H1 (cell line): ENCODE results near the gene ZDHHC1. TPM values are rescaled to one million over a fixed set of nuclear protein-coding genes. Genes with fewer than 3 reads are reported as not detected.

Experiments used
- CTCF ChIA-PET: fragments of 300-600 bp; sonication (Branson Sonifier 250); formaldehyde crosslinking; loops from one replicate; lab custom pipeline; 2021; ENCODE audit not compliant: partially characterized antibody; lab: Charles Lee
- POLR2A ChIA-PET: fragments of 300-600 bp; sonication (Branson Sonifier 250); formaldehyde crosslinking; loops from one replicate; lab custom pipeline; 2021; ENCODE audit warnings: inconsistent platforms; ENCODE audit not compliant: partially characterized antibody; lab: Charles Lee
- DNase-seq, 2 experiments: peaks; one replicate each; pipeline versions ENCODE4 v3.0.0 to v3.0.0-alpha.2; 2010 to 2022; ENCODE audit warnings: low spot score in 2 of 2, low read depth in 1 of 2, mixed read lengths in 1 of 2
- FAIRE-seq: peaks from 2 replicates; lab custom pipeline; 2011; peaks lifted over from hg19 to GRCh38; lab: Jason Lieb, UNC
- H2AFZ ChIP-seq: 2 replicates; pipeline ENCODE4 v1.8.1; 2012; ENCODE audit warnings: low read length, inconsistent platforms
- H2AK5ac ChIP-seq: 2 replicates; pipeline ENCODE4 v1.6.1; 2013; ENCODE audit warnings: low read depth, low read length
- H2BK120ac ChIP-seq: replicated peaks from 2 replicates; pipeline ENCODE3; 2013; ENCODE audit warnings: low read depth, low read length, inconsistent platforms
- H2BK12ac ChIP-seq: 2 replicates; pipeline ENCODE4 v1.6.1; 2013; ENCODE audit warnings: low read depth, low read length
- H2BK15ac ChIP-seq: 2 replicates; pipeline ENCODE4 v1.6.1; 2013; ENCODE audit warnings: low read length
- H2BK20ac ChIP-seq: 2 replicates; pipeline ENCODE4 v1.6.1; 2013; ENCODE audit warnings: low read length
- H2BK5ac ChIP-seq: 2 replicates; pipeline ENCODE4 v1.6.1; 2013; ENCODE audit warnings: low read depth, low read length
- H3K14ac ChIP-seq: 2 replicates; pipeline ENCODE4 v1.6.1; 2013; ENCODE audit warnings: inconsistent platforms; ENCODE audit not compliant: insufficient read length
- H3K18ac ChIP-seq: 2 replicates; pipeline ENCODE4 v1.6.1; 2013; ENCODE audit warnings: low read length; ENCODE audit errors: extremely low read depth
- H3K23ac ChIP-seq: 2 replicates; pipeline ENCODE4 v1.6.1; 2013; ENCODE audit warnings: inconsistent platforms; ENCODE audit not compliant: insufficient read length
- H3K23me2 ChIP-seq: 2 replicates; pipeline ENCODE4 v1.6.1; 2013; ENCODE audit warnings: low read depth, low read length
- H3K27ac ChIP-seq: 2 replicates; pipeline ENCODE4 v1.6.1; 2011; ENCODE audit warnings: low read depth, low read length, inconsistent platforms
- H3K27me3 ChIP-seq, 4 experiments: replicated peaks in 1 of 4; 1 replicate in 1 of 4; 2 replicates in 3 of 4; pipeline versions ENCODE4 v1.6.1 to v1.8.1; 2011 to 2013; ENCODE audit warnings: low read length in 3 of 4, mild to moderate bottlenecking in 3 of 4, inconsistent platforms in 2 of 4, mixed read lengths in 2 of 4, moderate library complexity in 1 of 4; ENCODE audit not compliant: control insufficient read depth in 3 of 4, insufficient read depth in 3 of 4; ENCODE audit errors: extremely low read depth in 1 of 4
- H3K36me3 ChIP-seq, 4 experiments: 2 replicates each; pipeline versions ENCODE4 v1.6.1 to v1.8.1; 2011 to 2013; ENCODE audit warnings: mild to moderate bottlenecking in 4 of 4, low read length in 3 of 4, moderate library complexity in 2 of 4, control low read depth in 1 of 4, inconsistent platforms in 1 of 4; ENCODE audit not compliant: insufficient read depth in 4 of 4, control insufficient read depth in 2 of 4
- H3K4ac ChIP-seq: replicated peaks from 2 replicates; pipeline ENCODE3; 2013; ENCODE audit warnings: low read length, low read depth, mixed read lengths, inconsistent platforms; ENCODE audit not compliant: insufficient read length
- H3K4me1 ChIP-seq, 4 experiments: replicated peaks in 1 of 4; 1 replicate in 1 of 4; 2 replicates in 3 of 4; pipeline versions ENCODE4 v1.6.1 to v1.8.1; 2011 to 2013; ENCODE audit warnings: low read length in 3 of 4, inconsistent platforms in 2 of 4, mixed read lengths in 1 of 4; ENCODE audit not compliant: insufficient read depth in 4 of 4, control insufficient read depth in 3 of 4
- H3K4me2 ChIP-seq, 2 experiments: 2 replicates each; pipeline versions ENCODE4 v1.6.1 to v1.8.1; 2011 to 2013; ENCODE audit warnings: low read depth in 2 of 2, low read length in 2 of 2, control low read depth in 1 of 2, inconsistent platforms in 1 of 2, mild to moderate bottlenecking in 1 of 2; ENCODE audit not compliant: insufficient read depth in 1 of 2
- H3K4me3 ChIP-seq, 4 experiments: fragments of 200-600, 300-600 bp in 1 of 4; sonication (generic), shearing (Covaris generic), sonication (Bioruptor Twin) in 1 of 4; 2 replicates each; pipeline versions ENCODE4 v1.5.1 to v1.8.1; 2011 to 2016; ENCODE audit warnings: low read length in 4 of 4, low read depth in 3 of 4, control low read depth in 2 of 4, inconsistent platforms in 2 of 4, mild to moderate bottlenecking in 2 of 4, mixed read lengths in 1 of 4, moderate library complexity in 1 of 4; ENCODE audit not compliant: insufficient read depth in 2 of 4; ENCODE audit errors: extremely low read depth in 1 of 4
- H3K56ac ChIP-seq: replicated peaks from 2 replicates; pipeline ENCODE3; 2013; ENCODE audit warnings: low read depth, mild to moderate bottlenecking, mixed read lengths, low read length, inconsistent platforms; ENCODE audit not compliant: insufficient read length
- H3K79me1 ChIP-seq: 2 replicates; pipeline ENCODE4 v1.6.1; 2013; ENCODE audit warnings: low read depth, low read length, control low read depth
- H3K79me2 ChIP-seq, 2 experiments: 2 replicates each; pipeline versions ENCODE4 v1.6.1 to v1.8.1; 2012 to 2013; ENCODE audit warnings: low read length in 2 of 2, mild to moderate bottlenecking in 2 of 2, inconsistent platforms in 1 of 2; ENCODE audit not compliant: insufficient read depth in 2 of 2, control insufficient read depth in 1 of 2
- H3K9ac ChIP-seq, 4 experiments: replicated peaks in 1 of 4; 1 replicate in 1 of 4; 2 replicates in 3 of 4; pipeline versions ENCODE4 v1.6.1 to v1.8.1; 2011 to 2013; ENCODE audit warnings: low read depth in 3 of 4, low read length in 3 of 4, control low read depth in 2 of 4, mild to moderate bottlenecking in 2 of 4, moderate library complexity in 2 of 4, inconsistent platforms in 1 of 4; ENCODE audit errors: extremely low read depth in 1 of 4
- H3K9me3 ChIP-seq, 2 experiments: 2 replicates each; pipeline versions ENCODE4 v1.6.1 to v1.8.1; 2012 to 2013; ENCODE audit warnings: mild to moderate bottlenecking in 2 of 2, moderate library complexity in 2 of 2, control low read depth in 1 of 2, inconsistent platforms in 1 of 2, low read depth in 1 of 2, low read length in 1 of 2, mixed read lengths in 1 of 2; ENCODE audit not compliant: insufficient read depth in 2 of 2
- H4K20me1 ChIP-seq, 2 experiments: replicated peaks in 1 of 2; 2 replicates each; pipeline versions ENCODE3 to v1.8.1; 2011 to 2013; ENCODE audit warnings: inconsistent platforms in 2 of 2, low read length in 2 of 2, mild to moderate bottlenecking in 1 of 2; ENCODE audit not compliant: insufficient read depth in 2 of 2, control insufficient read depth in 1 of 2
- H4K5ac ChIP-seq: 2 replicates; pipeline ENCODE4 v1.6.1; 2013; ENCODE audit warnings: low read length, low read depth, mixed read lengths, inconsistent platforms; ENCODE audit not compliant: insufficient read length
- H4K8ac ChIP-seq: 2 replicates; pipeline ENCODE4 v1.8.0; 2013; ENCODE audit warnings: mild to moderate bottlenecking, moderate library complexity, low read length, inconsistent platforms; ENCODE audit not compliant: insufficient read depth; ENCODE audit errors: extremely low read depth
- H4K91ac ChIP-seq: replicated peaks from 2 replicates; pipeline ENCODE3; 2013; ENCODE audit warnings: low read length, mixed read lengths, inconsistent platforms; ENCODE audit not compliant: insufficient read length
- BCL11A ChIP-seq, 2 experiments: IDR thresholded peaks; one replicate each; pipeline ENCODE4 v1.6.1; 2011; ENCODE audit warnings: low read depth in 2 of 2, low read length in 2 of 2, mild to moderate bottlenecking in 2 of 2
- CREB1 ChIP-seq: IDR thresholded peaks from 2 replicates; pipeline ENCODE4 v1.6.1; 2012; ENCODE audit warnings: inconsistent platforms
- GABPA ChIP-seq: IDR thresholded peaks from 2 replicates; pipeline ENCODE4 v1.6.1; 2011; ENCODE audit warnings: mild to moderate bottlenecking, low read length, moderate library complexity, borderline replicate concordance; ENCODE audit not compliant: insufficient read depth
- POU5F1 ChIP-seq: IDR thresholded peaks from 2 replicates; pipeline ENCODE4 v1.6.1; 2011; ENCODE audit warnings: low read depth, mild to moderate bottlenecking, low read length, moderate library complexity
- SIN3A ChIP-seq, 2 experiments: IDR thresholded peaks in 1 of 2; conservative IDR thresholded peaks in 1 of 2; 2 replicates each; pipeline ENCODE4 v1.6.1; 2011 to 2012; ENCODE audit warnings: low read length in 2 of 2, improper control_type of control experiment in 1 of 2, low read depth in 1 of 2, mild to moderate bottlenecking in 1 of 2
- SIX5 ChIP-seq: IDR thresholded peaks from 2 replicates; pipeline ENCODE4 v1.6.1; 2011; ENCODE audit warnings: mild to moderate bottlenecking, low read depth, low read length
- SP2 ChIP-seq: IDR thresholded peaks from 2 replicates; pipeline ENCODE4 v1.6.1; 2012; ENCODE audit warnings: mild to moderate bottlenecking, low read length, inconsistent platforms
- TAF1 ChIP-seq: IDR thresholded peaks from 2 replicates; pipeline ENCODE4 v1.6.1; 2011; ENCODE audit warnings: mild to moderate bottlenecking, low read depth, low read length
- TCF12 ChIP-seq: IDR thresholded peaks from 2 replicates; pipeline ENCODE4 v1.6.1; 2011; ENCODE audit warnings: low read depth, mild to moderate bottlenecking, low read length
- TEAD4 ChIP-seq: IDR thresholded peaks from 2 replicates; pipeline ENCODE4 v1.6.1; 2012; ENCODE audit warnings: low read depth, low read length, inconsistent platforms, mixed read lengths
- WGBS, 2 experiments: shearing (Covaris generic) in 1 of 2; methylation state at CpG; one replicate each; pipeline versions ENCODE4 v1.1.6 to v1.1.7; 2013 to 2015; ENCODE audit warnings: low lambda C conversion rate in 2 of 2, mixed read lengths in 2 of 2, inconsistent platforms in 1 of 2, low coverage in 1 of 2, missing lambda C conversion rate in 1 of 2; ENCODE audit not compliant: insufficient replicate concordance in 2 of 2, insufficient coverage in 1 of 2, insufficient read length in 1 of 2; ENCODE audit errors: extremely low coverage in 1 of 2, missing lambda C conversion rate in 1 of 2; 5-methylcytosine and 5-hydroxymethylcytosine counted together
- polyA plus RNA-seq, 7 experiments: library from polyadenylated mRNA; depleted of rRNA in 3 of 7; stranded (reverse) in 5 of 7; unstranded in 2 of 7; fragments of >200 nt in 5 of 7; fragments of 200-250 nt in 2 of 7; gene quantifications; 1 replicate in 5 of 7; 2 replicates in 1 of 7; 4 replicates in 1 of 7; pipeline versions ENCODE4 v1.2.1 to v1.2.3, GENCODE V29; 2011 to 2013; ENCODE audit warnings: missing spikeins in 2 of 7, mixed read lengths in 2 of 7
- total RNA-seq: library from RNA; stranded (reverse); fragmentation: NEBNext Ultra II Directional; extraction: Animal tissue kit (Norgen Biotek cat#: 25700); gene quantifications from 2 replicates; pipeline ENCODE4 v1.2.1, GENCODE V29; 2021
- TF ChIP-seq, protein P1 (sequence below): IDR thresholded peaks from 2 replicates; pipeline ENCODE4 v1.6.1; 2012; ENCODE audit warnings: inconsistent platforms
- TF ChIP-seq, protein P2 (sequence below), 3 experiments: IDR thresholded peaks; 1 replicate in 2 of 3; 2 replicates in 1 of 3; pipeline versions ENCODE4 v1.5.1 to v1.6.1; 2011; ENCODE audit warnings: low read length in 3 of 3, mild to moderate bottlenecking in 3 of 3, inconsistent platforms in 2 of 3, low read depth in 1 of 3, moderate library complexity in 1 of 3; ENCODE audit not compliant: insufficient read depth in 1 of 3; ENCODE audit errors: control extremely low read depth in 1 of 3

ZDHHC1 gene
- total and polyA plus RNA-seq, 2 of the 8 experiments (the other 6 are each of a cell fraction or from before 2014, with no cell fraction given): 3.1 to 4.9 TPM

DNA sequence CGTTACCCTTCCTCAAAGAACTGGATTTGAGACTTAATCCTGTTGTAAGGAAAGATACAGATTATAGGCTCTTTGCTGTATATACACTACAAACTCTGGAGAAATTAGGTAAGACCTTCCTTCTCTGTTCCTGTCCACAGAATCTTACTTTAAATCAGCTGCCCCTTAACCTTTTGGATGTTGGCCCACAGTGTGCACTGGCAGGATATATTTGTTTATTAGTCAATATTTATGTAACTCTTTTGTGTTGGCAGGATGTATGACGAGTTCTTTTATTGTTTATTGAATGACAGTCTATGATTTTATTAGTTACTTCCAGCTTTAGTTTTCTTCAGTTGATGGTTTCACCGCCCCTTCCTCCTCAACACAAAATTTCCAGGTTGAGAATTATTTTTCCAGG is 69.9 kb downstream of the ZDHHC1 start:
- no peak overlapping the region for H3K18ac ChIP-seq
- ChIA-PET CTCF (interaction anchor here (0.7 to 1.7 kb wide), 5 partner anchors 16 to 119 kb away, joined by 3 to 4 read pairs (median 3); no protein-coding TSS in a partner anchor), POLR2A (no interaction called here)
- no peaks in the 10 kb centered on the region for H3K4me1 ChIP-seq
- H3K4me3 ChIP-seq: no peak overlapping the region
- no peak overlapping the region for H3K4me2 ChIP-seq
- no peak overlapping the region for H2BK5ac ChIP-seq
- H3K79me1 ChIP-seq: no peaks in the 10 kb centered on the region
- no peak overlapping the region for H2BK15ac ChIP-seq
- no peak overlapping the region for H3K9ac ChIP-seq
- 83% methylated on average over 3 of the region's 3 CpGs; no CpG with 5 or more reads in 1 of the 2 experiments for WGBS, 2 experiments
- H3K79me2 ChIP-seq: no peaks in the 10 kb centered on the region
- no peaks in the 10 kb centered on the region for H3K27me3 ChIP-seq
- no peak overlapping the region for H4K5ac ChIP-seq
- no peak overlapping the region for H3K4ac ChIP-seq
- no peaks in the 10 kb centered on the region for H4K20me1 ChIP-seq
- H3K9me3 ChIP-seq: no peaks in the 10 kb centered on the region
- H2AFZ ChIP-seq: no peak overlapping the region
- FAIRE-seq: no peak
- H3K36me3 ChIP-seq: no peaks in the 10 kb centered on the region
- DNase-seq: no peak
- no peak overlapping the region for H3K14ac ChIP-seq
- no peak overlapping the region for H4K91ac ChIP-seq
- no peak overlapping the region for H4K8ac ChIP-seq
- no peak overlapping the region for H2AK5ac ChIP-seq
- no peak overlapping the region for H3K56ac ChIP-seq
- H3K23ac ChIP-seq: no peak overlapping the region
- no peak overlapping the region for H2BK120ac ChIP-seq
- no peak overlapping the region for H2BK20ac ChIP-seq
- no peak overlapping the region for H3K27ac ChIP-seq
- H2BK12ac ChIP-seq: no peak overlapping the region
- H3K23me2 ChIP-seq: no peaks in the 10 kb centered on the region
- no peak for TF ChIP-seq SIN3A (conservative IDR thresholded peaks at IDR 0.05 in 1 of 2, IDR thresholded peaks at IDR 0.05 in 1 of 2; ENCODE audit: low read depth in 1 of 2, low read length in 2 of 2)
- TF ChIP-seq TEAD4: no peak
- TF ChIP-seq, protein P1, sequence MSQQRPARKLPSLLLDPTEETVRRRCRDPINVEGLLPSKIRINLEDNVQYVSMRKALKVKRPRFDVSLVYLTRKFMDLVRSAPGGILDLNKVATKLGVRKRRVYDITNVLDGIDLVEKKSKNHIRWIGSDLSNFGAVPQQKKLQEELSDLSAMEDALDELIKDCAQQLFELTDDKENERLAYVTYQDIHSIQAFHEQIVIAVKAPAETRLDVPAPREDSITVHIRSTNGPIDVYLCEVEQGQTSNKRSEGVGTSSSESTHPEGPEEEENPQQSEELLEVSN: no peak
- TF ChIP-seq, protein P2, sequence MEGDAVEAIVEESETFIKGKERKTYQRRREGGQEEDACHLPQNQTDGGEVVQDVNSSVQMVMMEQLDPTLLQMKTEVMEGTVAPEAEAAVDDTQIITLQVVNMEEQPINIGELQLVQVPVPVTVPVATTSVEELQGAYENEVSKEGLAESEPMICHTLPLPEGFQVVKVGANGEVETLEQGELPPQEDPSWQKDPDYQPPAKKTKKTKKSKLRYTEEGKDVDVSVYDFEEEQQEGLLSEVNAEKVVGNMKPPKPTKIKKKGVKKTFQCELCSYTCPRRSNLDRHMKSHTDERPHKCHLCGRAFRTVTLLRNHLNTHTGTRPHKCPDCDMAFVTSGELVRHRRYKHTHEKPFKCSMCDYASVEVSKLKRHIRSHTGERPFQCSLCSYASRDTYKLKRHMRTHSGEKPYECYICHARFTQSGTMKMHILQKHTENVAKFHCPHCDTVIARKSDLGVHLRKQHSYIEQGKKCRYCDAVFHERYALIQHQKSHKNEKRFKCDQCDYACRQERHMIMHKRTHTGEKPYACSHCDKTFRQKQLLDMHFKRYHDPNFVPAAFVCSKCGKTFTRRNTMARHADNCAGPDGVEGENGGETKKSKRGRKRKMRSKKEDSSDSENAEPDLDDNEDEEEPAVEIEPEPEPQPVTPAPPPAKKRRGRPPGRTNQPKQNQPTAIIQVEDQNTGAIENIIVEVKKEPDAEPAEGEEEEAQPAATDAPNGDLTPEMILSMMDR (IDR thresholded peaks at IDR 0.05; ENCODE audit: control extremely low read depth in 1 of 3, insufficient read depth in 1 of 3, low read depth in 1 of 3, low read length in 3 of 3): no peak
- no peak for TF ChIP-seq POU5F1
- TF ChIP-seq TCF12: no peak
- TF ChIP-seq BCL11A (IDR thresholded peaks at IDR 0.05; ENCODE audit: low read depth in 2 of 2, low read length in 2 of 2): no peak
- TF ChIP-seq CREB1: no peak
- no peak for TF ChIP-seq GABPA
- TF ChIP-seq SIX5: no peak
- no peak for TF ChIP-seq SP2
- no peak for TF ChIP-seq TAF1
